MM.1S (cell line): ENCODE data around the gene ZBTB39.
"Not testable (repeated sequence)": the region's sequence is repeated elsewhere in the genome, so short reads cannot be mapped to it uniquely, and the experiment has no call there.

ENCODE experiments used
- DNase-seq: peaks from one replicate; pipeline ENCODE4 v3.0.0-alpha.2; 2015
- H2AFZ ChIP-seq: fragments of 300-600 bp; sonication (generic); 2 replicates; pipeline ENCODE4 v1.6.0; 2016; ENCODE audit warnings: antibody characterized with exemption, low read length
- H3F3A ChIP-seq: fragments of 300-600 bp; sonication (generic); 2 replicates; pipeline ENCODE4 v1.6.1; 2016; ENCODE audit warnings: mild to moderate bottlenecking, antibody characterized with exemption, low read length, moderate library complexity, mixed read lengths; ENCODE audit not compliant: insufficient read depth
- H3K27ac ChIP-seq: fragments of 300-600 bp; sonication (generic); 2 replicates; pipeline ENCODE4 v1.5.1; 2016; ENCODE audit warnings: mild to moderate bottlenecking, low read length
- H3K27me3 ChIP-seq: fragments of 300-600 bp; sonication (generic); replicated peaks from 2 replicates; pipeline ENCODE4 v1.6.0; 2016; ENCODE audit warnings: low read length; ENCODE audit not compliant: insufficient read depth
- H3K36me3 ChIP-seq: fragments of 300-600 bp; sonication (generic); replicated peaks from 2 replicates; pipeline ENCODE4 v1.6.1; 2016; ENCODE audit warnings: mild to moderate bottlenecking, low read length, mixed read lengths; ENCODE audit not compliant: insufficient read depth
- H3K4me1 ChIP-seq: fragments of 300-600 bp; sonication (generic); 2 replicates; pipeline ENCODE4 v1.6.1; 2016; ENCODE audit warnings: low read length, mixed read lengths
- H3K4me2 ChIP-seq: fragments of 300-600 bp; sonication (generic); 2 replicates; pipeline ENCODE4 v1.6.0; 2016; ENCODE audit warnings: low read depth, low read length
- H3K4me3 ChIP-seq: fragments of 300-600 bp; sonication (generic); 2 replicates; pipeline ENCODE4 v1.5.1; 2016; ENCODE audit warnings: low read length, mixed read lengths
- H3K79me2 ChIP-seq: fragments of 300-600 bp; sonication (generic); 2 replicates; pipeline ENCODE4 v1.6.1; 2016; ENCODE audit warnings: mixed run types, low read length, mixed read lengths
- H3K9ac ChIP-seq: fragments of 300-600 bp; sonication (generic); 2 replicates; pipeline ENCODE4 v1.6.1; 2016; ENCODE audit warnings: low read length, mixed read lengths
- H3K9me2 ChIP-seq: fragments of 300-600 bp; sonication (generic); replicated peaks from 2 replicates; pipeline ENCODE4 v1.6.1; 2016; ENCODE audit warnings: mild to moderate bottlenecking, low read length, mixed read lengths; ENCODE audit not compliant: insufficient read depth
- H3K9me3 ChIP-seq: fragments of 300-600 bp; sonication (generic); replicated peaks from 2 replicates; pipeline ENCODE4 v1.6.1; 2016; ENCODE audit warnings: mild to moderate bottlenecking, low read length, mixed read lengths; ENCODE audit not compliant: insufficient read depth
- H4K20me1 ChIP-seq: fragments of 300-600 bp; sonication (generic); 2 replicates; pipeline ENCODE4 v1.6.1; 2016; ENCODE audit warnings: mild to moderate bottlenecking, low read length, moderate library complexity, mixed read lengths; ENCODE audit not compliant: insufficient read depth
- EZH2 ChIP-seq: fragments of 300-600 bp; sonication (generic); optimal IDR thresholded peaks from 2 replicates; pipeline ENCODE3; 2017; ENCODE audit warnings: low read depth, mild to moderate bottlenecking, antibody characterized with exemption, low read length, mixed read lengths
- EZH2phosphoT487 ChIP-seq: fragments of 300-600 bp; sonication (generic); IDR thresholded peaks from 2 replicates; pipeline ENCODE4 v1.6.1; 2018; ENCODE audit warnings: antibody characterized with exemption, low read length
- TF ChIP-seq, protein P1 (sequence below): fragments of 300-600 bp; sonication (generic); IDR thresholded peaks from 2 replicates; pipeline ENCODE4 v1.5.1; 2016; ENCODE audit warnings: antibody characterized with exemption, low read length, mixed read lengths

The ZBTB39 gene

GRCh38 chr12:56988207-56988739, 18.1 kb downstream of the ZBTB39 start:
- no peak overlapping the region for H3K4me3 ChIP-seq
- no peak overlapping the region for H3K4me2 ChIP-seq

GRCh38 chr12:56987551-56988053, 18.7 kb downstream of the ZBTB39 start:
- H3K9me2 ChIP-seq: no peaks in the 10 kb centered on the region
- no peak overlapping the region for H3K27ac ChIP-seq
- H3K4me2 ChIP-seq: no peak overlapping the region
- H3K79me2 ChIP-seq: no peaks in the 10 kb centered on the region
- DNase-seq: peak; percentile 65
- H4K20me1 ChIP-seq: no peaks in the 10 kb centered on the region
- no peak overlapping the region for H3K4me3 ChIP-seq
- H3F3A ChIP-seq: peaks cover 12% of the 10 kb centered on the region
- peak overlapping the region; percentile 24; the same call in 1 of the 2 replicates for H2AFZ ChIP-seq
- H3K4me1 ChIP-seq: peaks cover 24% of the 10 kb centered on the region
- no peaks in the 10 kb centered on the region for H3K9me3 ChIP-seq
- no peaks in the 10 kb centered on the region for H3K27me3 ChIP-seq
- TF ChIP-seq EZH2 (no peak), EZH2phosphoT487 (no peak)
- TF ChIP-seq, protein P1, sequence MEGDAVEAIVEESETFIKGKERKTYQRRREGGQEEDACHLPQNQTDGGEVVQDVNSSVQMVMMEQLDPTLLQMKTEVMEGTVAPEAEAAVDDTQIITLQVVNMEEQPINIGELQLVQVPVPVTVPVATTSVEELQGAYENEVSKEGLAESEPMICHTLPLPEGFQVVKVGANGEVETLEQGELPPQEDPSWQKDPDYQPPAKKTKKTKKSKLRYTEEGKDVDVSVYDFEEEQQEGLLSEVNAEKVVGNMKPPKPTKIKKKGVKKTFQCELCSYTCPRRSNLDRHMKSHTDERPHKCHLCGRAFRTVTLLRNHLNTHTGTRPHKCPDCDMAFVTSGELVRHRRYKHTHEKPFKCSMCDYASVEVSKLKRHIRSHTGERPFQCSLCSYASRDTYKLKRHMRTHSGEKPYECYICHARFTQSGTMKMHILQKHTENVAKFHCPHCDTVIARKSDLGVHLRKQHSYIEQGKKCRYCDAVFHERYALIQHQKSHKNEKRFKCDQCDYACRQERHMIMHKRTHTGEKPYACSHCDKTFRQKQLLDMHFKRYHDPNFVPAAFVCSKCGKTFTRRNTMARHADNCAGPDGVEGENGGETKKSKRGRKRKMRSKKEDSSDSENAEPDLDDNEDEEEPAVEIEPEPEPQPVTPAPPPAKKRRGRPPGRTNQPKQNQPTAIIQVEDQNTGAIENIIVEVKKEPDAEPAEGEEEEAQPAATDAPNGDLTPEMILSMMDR: peak; percentile 94
- no peaks in the 10 kb centered on the region for H3K36me3 ChIP-seq
- H3K9ac ChIP-seq: no peak overlapping the region

More at GRCh38 chr12:56988207-56988739, 18.1 kb downstream of the ZBTB39 start:
- no peak for TF ChIP-seq EZH2phosphoT487
- no peak for DNase-seq
- Histone ChIP-seq H4K20me1 (no peaks in the 10 kb centered on the region), H2AFZ (no peak overlapping the region), H3K79me2 (no peaks in the 10 kb centered on the region), H3K9me3 (no peaks in the 10 kb centered on the region), H3F3A (peaks cover 14% of the 10 kb centered on the region), H3K27me3 (no peaks in the 10 kb centered on the region), H3K36me3 (no peaks in the 10 kb centered on the region), H3K9ac (no peak overlapping the region), H3K9me2 (no peaks in the 10 kb centered on the region), H3K27ac (no peak overlapping the region), H3K4me1 (peaks cover 24% of the 10 kb centered on the region)

- Histone ChIP-seq H3K27me3 (no peaks in the 10 kb centered on the region), H3F3A (peaks cover 10% of the 10 kb centered on the region), H3K27ac (no peak overlapping the region), H3K4me1 (peaks cover 23% of the 10 kb centered on the region), H3K9me3 (no peaks in the 10 kb centered on the region), H3K4me3 (no peak overlapping the region), H3K79me2 (no peaks in the 10 kb centered on the region), H3K36me3 (no peaks in the 10 kb centered on the region), H2AFZ (peak overlapping the region; percentile 24; the same call in 1 of the 2 replicates), H3K9ac (no peak overlapping the region), H4K20me1 (no peaks in the 10 kb centered on the region), H3K9me2 (no peaks in the 10 kb centered on the region), H3K4me2 (no peak overlapping the region)
- no peak for TF ChIP-seq EZH2phosphoT487
- TF ChIP-seq, protein P1: no peak
- no peak for TF ChIP-seq EZH2
- DNase-seq: no peak
These were observed 19.3 kb downstream of the ZBTB39 start for GRCh38 chr12:56987011-56987410.

DNA sequence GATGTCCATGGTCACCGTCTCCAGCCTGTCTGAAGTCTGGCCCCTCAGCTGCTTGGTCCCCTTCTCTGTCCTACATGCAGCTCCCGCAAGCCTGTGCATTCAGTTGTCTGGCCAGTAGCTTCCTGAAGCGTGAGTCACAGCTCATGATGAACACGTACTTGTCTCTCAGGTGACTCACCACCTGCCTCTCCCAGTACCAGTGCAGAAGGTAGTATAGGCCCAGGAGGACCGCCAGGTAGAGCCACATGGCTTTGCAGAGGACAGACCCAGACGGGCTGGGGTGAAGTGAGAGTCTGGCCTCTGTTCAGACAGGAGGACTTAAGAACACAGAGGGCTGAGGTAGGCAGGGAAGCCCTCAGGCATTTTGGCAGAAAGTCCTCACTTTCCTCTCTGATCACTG, 20.6 kb downstream of the ZBTB39 start:
- H3K79me2 ChIP-seq, H3K9me2 ChIP-seq, H3K4me3 ChIP-seq: not testable (repeated sequence)

More for the DNA sequence above, 20.6 kb downstream of the ZBTB39 start:
- not testable (repeated sequence) for H3K9ac ChIP-seq, DNase-seq, H3F3A ChIP-seq, H4K20me1 ChIP-seq, H3K9me3 ChIP-seq, H3K4me2 ChIP-seq, H3K4me1 ChIP-seq, H3K27ac ChIP-seq, H3K27me3 ChIP-seq, H3K36me3 ChIP-seq
- H2AFZ ChIP-seq: 0 out of 2 replicates have a peak overlapping the region, but pooled peaks have one; percentile 35
